ENCODE results near the gene DLEC1.
"Not testable (repeated sequence)": the region's sequence is repeated elsewhere in the genome, so short reads cannot be mapped to it uniquely, and the experiment has no call there.

The DLEC1 gene

GRCh38 chr3:38054499-38055001 lies 15.5 kb downstream of the DLEC1 start:
- DNase-seq (ENCODE audit: extremely low spot score) = no peak
- TF ChIP-seq, protein P1, sequence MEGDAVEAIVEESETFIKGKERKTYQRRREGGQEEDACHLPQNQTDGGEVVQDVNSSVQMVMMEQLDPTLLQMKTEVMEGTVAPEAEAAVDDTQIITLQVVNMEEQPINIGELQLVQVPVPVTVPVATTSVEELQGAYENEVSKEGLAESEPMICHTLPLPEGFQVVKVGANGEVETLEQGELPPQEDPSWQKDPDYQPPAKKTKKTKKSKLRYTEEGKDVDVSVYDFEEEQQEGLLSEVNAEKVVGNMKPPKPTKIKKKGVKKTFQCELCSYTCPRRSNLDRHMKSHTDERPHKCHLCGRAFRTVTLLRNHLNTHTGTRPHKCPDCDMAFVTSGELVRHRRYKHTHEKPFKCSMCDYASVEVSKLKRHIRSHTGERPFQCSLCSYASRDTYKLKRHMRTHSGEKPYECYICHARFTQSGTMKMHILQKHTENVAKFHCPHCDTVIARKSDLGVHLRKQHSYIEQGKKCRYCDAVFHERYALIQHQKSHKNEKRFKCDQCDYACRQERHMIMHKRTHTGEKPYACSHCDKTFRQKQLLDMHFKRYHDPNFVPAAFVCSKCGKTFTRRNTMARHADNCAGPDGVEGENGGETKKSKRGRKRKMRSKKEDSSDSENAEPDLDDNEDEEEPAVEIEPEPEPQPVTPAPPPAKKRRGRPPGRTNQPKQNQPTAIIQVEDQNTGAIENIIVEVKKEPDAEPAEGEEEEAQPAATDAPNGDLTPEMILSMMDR (IDR thresholded peaks at IDR 0.05; ENCODE audit: control extremely low read depth, extremely low read depth, low read depth, missing control alignments) = no peak
- CTCF ChIA-PET = interaction anchor here (2.1 kb wide), 1 partner anchor 58 kb away, joined by 6 read pairs; no protein-coding TSS in a partner anchor
- POLR2A ChIA-PET = no interaction called here

DNA sequence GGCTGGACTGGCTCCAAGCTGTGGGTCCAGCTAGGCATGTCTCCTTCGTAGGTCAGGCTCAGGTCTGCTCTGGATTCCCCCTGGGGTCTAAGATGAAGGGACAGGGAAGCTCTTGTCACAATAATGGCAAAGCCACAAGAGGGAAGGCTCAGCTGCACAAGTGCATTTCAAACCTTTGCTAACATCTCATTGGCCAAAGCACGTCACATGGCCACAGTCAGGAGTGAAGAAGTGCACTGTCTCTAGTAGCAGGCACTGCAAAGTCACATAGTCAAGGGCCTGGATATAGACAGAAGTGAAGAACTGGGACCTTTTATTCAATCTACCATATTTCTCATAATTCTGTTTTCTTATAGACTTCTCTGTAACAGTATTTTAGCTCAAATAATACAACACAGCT lies 20.1 kb downstream of the DLEC1 start:
- POLR2A ChIA-PET = no interaction called here
- CTCF ChIA-PET = no interaction called here
- TF ChIP-seq, protein P1 (IDR thresholded peaks at IDR 0.05; ENCODE audit: control extremely low read depth, extremely low read depth, low read depth, missing control alignments) = no peak
- DNase-seq (ENCODE audit: extremely low spot score) = no peak

DNA sequence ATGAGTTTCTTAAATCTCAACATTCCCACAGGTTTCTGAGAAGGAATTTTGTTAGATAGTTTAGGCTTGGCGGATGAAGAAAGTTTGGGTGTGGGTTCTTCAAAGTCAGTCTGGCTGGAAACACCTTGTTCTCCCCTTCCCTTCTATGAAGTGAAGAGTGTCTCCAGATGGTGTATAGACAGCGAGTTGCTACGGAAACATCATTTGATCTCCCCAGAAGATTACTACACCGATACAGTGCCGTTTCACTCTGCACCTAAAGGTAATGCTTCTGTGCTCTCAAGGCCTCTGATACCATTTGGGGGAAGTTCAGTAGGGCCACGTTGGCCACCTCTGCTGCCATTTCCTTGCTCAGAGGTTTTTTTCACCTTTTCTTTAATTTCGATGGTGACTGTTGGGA lies 20.6 kb downstream of the DLEC1 start:
- ChIA-PET CTCF (no interaction called here), POLR2A (no interaction called here)
- TF ChIP-seq, protein P1 (IDR thresholded peaks at IDR 0.05; ENCODE audit: control extremely low read depth, extremely low read depth, low read depth, missing control alignments) = no peak
- DNase-seq (ENCODE audit: extremely low spot score) = no peak

DNA sequence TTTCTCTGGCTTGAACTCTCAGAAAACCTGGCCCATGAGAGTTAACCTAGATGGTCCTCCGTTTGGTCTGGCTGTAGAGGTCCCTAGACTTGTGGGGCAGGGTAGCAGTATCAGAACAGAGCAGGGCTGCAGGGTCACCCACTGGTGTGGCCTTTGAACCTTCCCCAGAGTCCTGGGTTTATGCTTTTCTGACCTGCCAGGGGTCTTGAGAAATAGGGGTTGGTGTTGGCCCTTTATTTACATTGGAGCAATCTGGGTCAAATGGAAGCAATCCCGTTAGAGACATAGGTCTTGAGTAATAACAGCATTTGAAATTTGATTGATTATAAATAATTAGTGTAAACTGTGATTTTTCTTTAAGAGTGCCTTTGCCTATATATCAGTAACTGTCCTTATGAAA lies 23.8 kb downstream of the DLEC1 start:
- TF ChIP-seq, protein P1 (IDR thresholded peaks at IDR 0.05; ENCODE audit: control extremely low read depth, extremely low read depth, low read depth, missing control alignments) = no peak
- ChIA-PET POLR2A (interaction anchor here (1.4 kb wide), 1 partner anchor 74 kb away, joined by 4 read pairs; the partner anchor contains the start of gene ACAA1), CTCF (interaction anchor here (1.1 to 1.6 kb wide), 2 partner anchors 11 to 23 kb away, joined by 4 to 5 read pairs; no protein-coding TSS in a partner anchor)
- no peak for DNase-seq (ENCODE audit: extremely low spot score)

GRCh38 chr3:38064453-38064852 lies 25.4 kb downstream of the DLEC1 start:
- CTCF ChIA-PET; DNase-seq (ENCODE audit: extremely low spot score); POLR2A ChIA-PET: not testable (repeated sequence)

GRCh38 chr3:38067508-38068233 lies 28.7 kb downstream of the DLEC1 start:
- TF ChIP-seq, protein P1 (IDR thresholded peaks at IDR 0.05; ENCODE audit: control extremely low read depth, extremely low read depth, low read depth, missing control alignments) = no peak
- ChIA-PET CTCF (no interaction called here), POLR2A (no interaction called here)
- DNase-seq (ENCODE audit: extremely low spot score) = no peak

DNA sequence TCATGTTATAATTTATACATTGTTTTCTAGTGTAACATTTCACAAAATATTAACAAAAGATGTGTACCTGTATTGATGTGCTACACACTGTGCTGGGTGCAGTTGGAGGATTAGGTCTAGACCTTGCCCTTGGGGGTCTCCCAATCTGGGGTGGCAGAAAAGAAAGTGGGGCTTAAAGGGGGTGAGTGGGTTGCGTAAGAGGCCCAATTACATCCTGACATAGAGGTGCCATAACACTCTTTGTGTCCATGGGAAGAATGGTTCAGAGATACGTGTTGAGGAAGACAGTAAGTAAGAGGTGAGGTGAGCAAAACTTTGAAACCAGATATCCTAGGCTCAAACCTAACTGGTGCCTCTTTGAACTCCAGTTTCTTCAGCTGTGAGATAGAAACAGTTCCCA lies 31.0 kb downstream of the DLEC1 start:
- CTCF ChIA-PET = no interaction called here
- TF ChIP-seq, protein P1 (IDR thresholded peaks at IDR 0.05; ENCODE audit: control extremely low read depth, extremely low read depth, low read depth, missing control alignments) = no peak
- no peak for DNase-seq (ENCODE audit: extremely low spot score)
- POLR2A ChIA-PET = no interaction called here

GRCh38 chr3:38077073-38077472 lies 38.1 kb downstream of the DLEC1 start:
- DNase-seq (ENCODE audit: extremely low spot score); CTCF ChIA-PET; POLR2A ChIA-PET: not testable (repeated sequence)

DNA sequence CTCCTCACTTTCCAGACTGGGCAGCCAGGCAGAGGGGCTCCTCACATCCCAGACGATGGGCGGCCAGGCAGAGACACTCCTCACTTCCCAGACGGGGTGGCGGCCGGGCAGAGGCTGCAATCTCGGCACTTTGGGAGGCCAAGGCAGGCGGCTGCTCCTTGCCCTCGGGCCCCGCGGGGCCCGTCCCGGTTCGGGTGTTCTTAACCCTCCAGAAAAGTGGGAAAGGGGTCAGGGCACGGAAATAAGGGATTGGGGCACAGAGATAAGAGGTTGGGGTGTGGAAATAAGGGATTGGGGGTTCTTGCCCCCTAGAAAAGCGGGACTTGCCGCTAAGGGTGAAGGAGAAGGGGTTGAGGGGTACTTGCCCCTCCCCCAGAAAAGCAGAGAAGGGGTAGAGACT lies 43.3 kb downstream of the DLEC1 start:
- POLR2A ChIA-PET; DNase-seq (ENCODE audit: extremely low spot score); CTCF ChIA-PET: not testable (repeated sequence)

- CTCF ChIA-PET; DNase-seq (ENCODE audit: extremely low spot score); POLR2A ChIA-PET: not testable (repeated sequence)
Measured at GRCh38 chr3:38083254-38083653, 44.2 kb downstream of the DLEC1 start.

Measured in GM10248 (cell line).